Bronchial epithelial cell (primary cell): ENCODE data around the gene MINDY4. TPM values are rescaled to one million over a fixed set of nuclear protein-coding genes. Genes with fewer than 3 reads are reported as not detected.

Experiments
- DNase-seq: peaks from one replicate; pipeline ENCODE4 v3.0.0-alpha.2; 2010; ENCODE audit warnings: low read depth
- FAIRE-seq: peaks from 2 replicates; lab custom pipeline; 2011; peaks lifted over from hg19 to GRCh38; lab: Jason Lieb, UNC
- H3K27me3 ChIP-seq: 2 replicates; pipeline ENCODE4 v1.5.1; 2011; ENCODE audit warnings: low read length; ENCODE audit not compliant: control insufficient read depth, insufficient read depth
- H3K36me3 ChIP-seq: 2 replicates; pipeline ENCODE4 v1.5.1; 2011; ENCODE audit warnings: low read length; ENCODE audit not compliant: control insufficient read depth, insufficient read depth
- H3K4me3 ChIP-seq: 2 replicates; pipeline ENCODE4 v1.5.1; 2011; ENCODE audit warnings: mild to moderate bottlenecking, low read depth, low read length, control low read depth
- total RNA-seq: library from RNA; depleted of rRNA; stranded (reverse); fragments of >200 nt; gene quantifications from 2 replicates; pipeline ENCODE4 v1.2.1, GENCODE V29; 2014
- TF ChIP-seq, protein P1 (sequence below): IDR thresholded peaks from 2 replicates; pipeline ENCODE4 v1.5.1; 2011; ENCODE audit warnings: mild to moderate bottlenecking, moderate library complexity, low read length, control low read depth, inconsistent platforms; ENCODE audit not compliant: insufficient read depth, severe bottlenecking

The MINDY4 gene
- total RNA-seq, 1 donor from 2014 or later: 1.1 TPM

DNA sequence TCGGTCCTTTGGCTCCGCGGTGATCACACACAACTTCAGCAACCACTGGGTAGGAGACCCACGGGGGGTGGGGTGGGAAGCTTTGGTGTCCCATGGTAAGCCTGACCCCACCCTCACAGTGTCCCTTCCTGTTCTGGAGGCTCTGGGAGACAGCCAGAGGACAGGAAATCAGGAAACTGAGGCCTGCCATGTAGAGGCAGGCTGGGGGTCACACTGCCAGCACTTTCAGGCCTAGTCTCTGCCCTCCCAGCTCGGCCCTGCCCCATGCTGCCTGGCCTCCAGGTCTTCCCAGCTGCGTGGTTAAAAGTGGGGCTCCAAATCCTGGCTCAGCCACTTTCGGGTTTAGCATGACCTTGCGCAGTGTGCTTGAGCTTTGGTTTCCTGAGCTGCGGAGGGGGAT is 151.4 kb downstream of the MINDY4 start:
- Histone ChIP-seq H3K27me3 (no peaks in the 10 kb centered on the region), H3K36me3 (no peaks in the 10 kb centered on the region), H3K4me3 (no peak overlapping the region)
- FAIRE-seq: no peak
- TF ChIP-seq, protein P1, sequence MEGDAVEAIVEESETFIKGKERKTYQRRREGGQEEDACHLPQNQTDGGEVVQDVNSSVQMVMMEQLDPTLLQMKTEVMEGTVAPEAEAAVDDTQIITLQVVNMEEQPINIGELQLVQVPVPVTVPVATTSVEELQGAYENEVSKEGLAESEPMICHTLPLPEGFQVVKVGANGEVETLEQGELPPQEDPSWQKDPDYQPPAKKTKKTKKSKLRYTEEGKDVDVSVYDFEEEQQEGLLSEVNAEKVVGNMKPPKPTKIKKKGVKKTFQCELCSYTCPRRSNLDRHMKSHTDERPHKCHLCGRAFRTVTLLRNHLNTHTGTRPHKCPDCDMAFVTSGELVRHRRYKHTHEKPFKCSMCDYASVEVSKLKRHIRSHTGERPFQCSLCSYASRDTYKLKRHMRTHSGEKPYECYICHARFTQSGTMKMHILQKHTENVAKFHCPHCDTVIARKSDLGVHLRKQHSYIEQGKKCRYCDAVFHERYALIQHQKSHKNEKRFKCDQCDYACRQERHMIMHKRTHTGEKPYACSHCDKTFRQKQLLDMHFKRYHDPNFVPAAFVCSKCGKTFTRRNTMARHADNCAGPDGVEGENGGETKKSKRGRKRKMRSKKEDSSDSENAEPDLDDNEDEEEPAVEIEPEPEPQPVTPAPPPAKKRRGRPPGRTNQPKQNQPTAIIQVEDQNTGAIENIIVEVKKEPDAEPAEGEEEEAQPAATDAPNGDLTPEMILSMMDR: no peak
- DNase-seq: no peak

DNA sequence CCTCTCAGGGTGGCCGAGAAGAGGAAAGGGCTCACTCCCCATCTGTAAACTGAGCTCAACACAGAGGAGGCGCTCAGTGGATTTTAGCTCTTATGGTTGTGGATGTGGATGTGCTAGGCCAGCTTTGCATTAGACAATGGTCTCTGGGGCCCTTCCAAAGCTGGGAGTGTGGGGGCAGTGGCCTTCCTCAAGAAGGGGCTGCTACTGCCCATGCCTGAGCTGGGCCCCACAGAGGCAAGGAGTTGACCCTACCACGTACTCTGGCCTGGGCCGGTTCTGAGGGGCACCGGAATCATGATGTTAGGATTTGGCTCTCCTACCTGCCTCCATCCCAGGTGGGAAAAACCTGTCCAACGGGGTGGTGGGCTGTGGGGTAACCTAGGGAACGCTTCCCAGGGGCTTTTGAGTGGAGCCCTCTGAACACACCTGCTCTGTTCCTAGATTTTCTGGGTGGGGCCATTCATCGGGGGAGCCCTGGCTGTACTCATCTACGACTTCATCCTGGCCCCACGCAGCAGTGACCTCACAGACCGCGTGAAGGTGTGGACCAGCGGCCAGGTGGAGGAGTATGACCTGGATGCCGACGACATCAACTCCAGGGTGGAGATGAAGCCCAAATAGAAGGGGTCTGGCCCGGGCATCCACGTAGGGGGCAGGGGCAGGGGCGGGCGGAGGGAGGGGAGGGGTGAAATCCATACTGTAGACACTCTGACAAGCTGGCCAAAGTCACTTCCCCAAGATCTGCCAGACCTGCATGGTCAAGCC is 152.0 kb downstream of the MINDY4 start:
- FAIRE-seq: no peak
- DNase-seq: no peak
- no peaks in the 10 kb centered on the region for H3K27me3 ChIP-seq

DNA sequence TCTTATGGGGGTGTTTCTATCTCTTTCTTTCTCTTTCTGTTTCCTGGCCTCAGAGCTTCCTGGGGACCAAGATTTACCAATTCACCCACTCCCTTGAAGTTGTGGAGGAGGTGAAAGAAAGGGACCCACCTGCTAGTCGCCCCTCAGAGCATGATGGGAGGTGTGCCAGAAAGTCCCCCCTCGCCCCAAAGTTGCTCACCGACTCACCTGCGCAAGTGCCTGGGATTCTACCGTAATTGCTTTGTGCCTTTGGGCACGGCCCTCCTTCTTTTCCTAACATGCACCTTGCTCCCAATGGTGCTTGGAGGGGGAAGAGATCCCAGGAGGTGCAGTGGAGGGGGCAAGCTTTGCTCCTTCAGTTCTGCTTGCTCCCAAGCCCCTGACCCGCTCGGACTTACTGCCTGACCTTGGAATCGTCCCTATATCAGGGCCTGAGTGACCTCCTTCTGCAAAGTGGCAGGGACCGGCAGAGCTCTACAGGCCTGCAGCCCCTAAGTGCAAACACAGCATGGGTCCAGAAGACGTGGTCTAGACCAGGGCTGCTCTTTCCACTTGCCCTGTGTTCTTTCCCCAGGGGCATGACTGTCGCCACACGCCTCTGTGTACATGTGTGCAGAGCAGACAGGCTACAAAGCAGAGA is 152.7 kb downstream of the MINDY4 start:
- Histone ChIP-seq H3K4me3 (no peak overlapping the region), H3K36me3 (no peaks in the 10 kb centered on the region), H3K27me3 (no peaks in the 10 kb centered on the region)
- TF ChIP-seq, protein P1: no peak
- no peak for FAIRE-seq
- DNase-seq: no peak

More for the DNA sequence above, 152.0 kb downstream of the MINDY4 start:
- TF ChIP-seq, protein P1: no peak
- H3K4me3 ChIP-seq: no peak overlapping the region
- no peaks in the 10 kb centered on the region for H3K36me3 ChIP-seq

DNA sequence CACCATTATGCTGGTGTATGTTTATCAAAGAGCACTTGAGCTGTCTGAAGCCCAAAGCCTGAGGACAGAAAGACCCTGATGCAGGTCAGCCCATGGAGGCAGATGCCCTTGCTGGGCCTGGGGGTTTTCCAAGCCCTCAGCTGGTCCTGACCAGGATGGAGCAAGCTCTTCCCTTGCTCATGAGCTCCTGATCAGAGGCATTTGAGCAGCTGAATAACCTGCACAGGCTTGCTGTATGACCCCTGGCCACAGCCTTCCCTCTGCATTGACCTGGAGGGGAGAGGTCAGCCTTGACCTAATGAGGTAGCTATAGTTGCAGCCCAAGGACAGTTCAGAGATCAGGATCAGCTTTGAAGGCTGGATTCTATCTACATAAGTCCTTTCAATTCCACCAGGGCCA is 153.4 kb downstream of the MINDY4 start:
- no peaks in the 10 kb centered on the region for H3K36me3 ChIP-seq
- no peak overlapping the region for H3K4me3 ChIP-seq
- FAIRE-seq (no peak), DNase-seq (no peak)
- no peaks in the 10 kb centered on the region for H3K27me3 ChIP-seq
- TF ChIP-seq, protein P1: no peak

DNA sequence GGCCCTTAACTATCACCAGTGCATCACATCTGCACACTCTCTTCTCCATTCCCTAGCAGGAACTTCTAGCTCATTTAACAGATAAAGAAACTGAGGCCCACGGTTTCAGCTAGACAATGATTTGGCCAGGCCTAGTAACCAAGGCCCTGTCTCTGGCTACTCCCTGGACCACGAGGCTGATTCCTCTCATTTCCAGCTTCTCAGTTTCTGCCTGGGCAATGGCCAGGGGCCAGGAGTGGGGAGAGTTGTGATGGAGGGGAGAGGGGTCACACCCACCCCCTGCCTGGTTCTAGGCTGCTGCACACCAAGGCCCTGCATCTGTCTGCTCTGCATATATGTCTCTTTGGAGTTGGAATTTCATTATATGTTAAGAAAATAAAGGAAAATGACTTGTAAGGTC is 153.9 kb downstream of the MINDY4 start:
- H3K36me3 ChIP-seq: no peaks in the 10 kb centered on the region
- DNase-seq (no peak), FAIRE-seq (no peak)
- TF ChIP-seq, protein P1: no peak
- no peaks in the 10 kb centered on the region for H3K27me3 ChIP-seq
- H3K4me3 ChIP-seq: no peak overlapping the region
